Kidney epithelial cell (primary cell): ENCODE measurements around the gene CST3. TPM values are rescaled to one million over a fixed set of nuclear protein-coding genes. Genes with fewer than 3 reads are reported as not detected.
"Not testable (repeated sequence)": the region's sequence is repeated elsewhere in the genome, so short reads cannot be mapped to it uniquely, and the experiment has no call there.

Experiments used
- DNase-seq: peaks from one replicate; pipeline ENCODE4 v3.0.0-alpha.2; 2010; ENCODE audit warnings: low read depth
- H3K27me3 ChIP-seq: 2 replicates; pipeline ENCODE4 v1.6.0; 2011; ENCODE audit warnings: low read length; ENCODE audit not compliant: control insufficient read depth, insufficient read depth
- H3K36me3 ChIP-seq: 2 replicates; pipeline ENCODE4 v1.5.1; 2011; ENCODE audit warnings: low read length; ENCODE audit not compliant: control insufficient read depth, insufficient read depth
- H3K4me3 ChIP-seq: 2 replicates; pipeline ENCODE4 v1.5.1; 2011; ENCODE audit warnings: low read depth, mild to moderate bottlenecking, control low read depth, low read length
- CTCF ChIP-seq: IDR thresholded peaks from 2 replicates; pipeline ENCODE4 v1.5.1; 2011; ENCODE audit warnings: mild to moderate bottlenecking, moderate library complexity, low read length, control low read depth, inconsistent platforms; ENCODE audit not compliant: insufficient read depth, poor library complexity, severe bottlenecking
- total RNA-seq: library from RNA; depleted of rRNA; stranded (reverse); fragments of >200 nt; gene quantifications from 2 replicates; pipeline ENCODE4 v1.2.3, GENCODE V29; 2015

CST3 gene
- total RNA-seq, 1 donor from 2014 or later: 303 TPM

GRCh38 chr20:23659989-23660837 is 22.5 kb upstream of the CST3 start:
- no peak overlapping the region for H3K4me3 ChIP-seq
- TF ChIP-seq CTCF: no peak
- H3K36me3 ChIP-seq: no peaks in the 10 kb centered on the region
- no peaks in the 10 kb centered on the region for H3K27me3 ChIP-seq
- no peak for DNase-seq

- DNase-seq, H3K27me3 ChIP-seq, H3K36me3 ChIP-seq, H3K4me3 ChIP-seq: not testable (repeated sequence)
Measured at GRCh38 chr20:23659610-23659988, 21.8 kb upstream of the CST3 start.

GRCh38 chr20:23658989-23659609 is 21.3 kb upstream of the CST3 start:
- DNase-seq: peak; percentile 59
- no peaks in the 10 kb centered on the region for H3K27me3 ChIP-seq
- no peaks in the 10 kb centered on the region for H3K36me3 ChIP-seq
- TF ChIP-seq CTCF: no peak
- no peak overlapping the region for H3K4me3 ChIP-seq

- no peak for DNase-seq
- no peaks in the 10 kb centered on the region for H3K36me3 ChIP-seq
Measured at GRCh38 chr20:23658336-23658735, 20.6 kb upstream of the CST3 start.

GRCh38 chr20:23657202-23657601 is 19.4 kb upstream of the CST3 start:
- no peaks in the 10 kb centered on the region for H3K27me3 ChIP-seq
- no peaks in the 10 kb centered on the region for H3K36me3 ChIP-seq
- H3K4me3 ChIP-seq: no peak overlapping the region
- DNase-seq: no peak
- TF ChIP-seq CTCF: no peak

More at GRCh38 chr20:23658336-23658735, 20.6 kb upstream of the CST3 start:
- Histone ChIP-seq H3K27me3 (no peaks in the 10 kb centered on the region), H3K4me3 (no peak overlapping the region)
- no peak for TF ChIP-seq CTCF

GRCh38 chr20:23656372-23656771 is 18.6 kb upstream of the CST3 start:
- H3K4me3 ChIP-seq: no peak overlapping the region
- H3K36me3 ChIP-seq: no peaks in the 10 kb centered on the region
- no peaks in the 10 kb centered on the region for H3K27me3 ChIP-seq
- no peak for DNase-seq
- TF ChIP-seq CTCF: no peak
